H1 (cell line): ENCODE measurements around the gene TGFBI. TPM values are rescaled to one million over a fixed set of nuclear protein-coding genes. Genes with fewer than 3 reads are reported as not detected.

Experiments used
- CTCF ChIA-PET: fragments of 300-600 bp; sonication (Branson Sonifier 250); formaldehyde crosslinking; loops from one replicate; lab custom pipeline; 2021; ENCODE audit not compliant: partially characterized antibody; lab: Charles Lee
- POLR2A ChIA-PET: fragments of 300-600 bp; sonication (Branson Sonifier 250); formaldehyde crosslinking; loops from one replicate; lab custom pipeline; 2021; ENCODE audit warnings: inconsistent platforms; ENCODE audit not compliant: partially characterized antibody; lab: Charles Lee
- DNase-seq, 2 experiments: peaks; one replicate each; pipeline versions ENCODE4 v3.0.0 to v3.0.0-alpha.2; 2010 to 2022; ENCODE audit warnings: low spot score in 2 of 2, low read depth in 1 of 2, mixed read lengths in 1 of 2
- FAIRE-seq: peaks from 2 replicates; lab custom pipeline; 2011; peaks lifted over from hg19 to GRCh38; lab: Jason Lieb, UNC
- H2AFZ ChIP-seq: 2 replicates; pipeline ENCODE4 v1.8.1; 2012; ENCODE audit warnings: low read length, inconsistent platforms
- H2AK5ac ChIP-seq: 2 replicates; pipeline ENCODE4 v1.6.1; 2013; ENCODE audit warnings: low read depth, low read length
- H2BK120ac ChIP-seq: replicated peaks from 2 replicates; pipeline ENCODE3; 2013; ENCODE audit warnings: low read depth, low read length, inconsistent platforms
- H2BK12ac ChIP-seq: 2 replicates; pipeline ENCODE4 v1.6.1; 2013; ENCODE audit warnings: low read depth, low read length
- H2BK15ac ChIP-seq: 2 replicates; pipeline ENCODE4 v1.6.1; 2013; ENCODE audit warnings: low read length
- H2BK20ac ChIP-seq: 2 replicates; pipeline ENCODE4 v1.6.1; 2013; ENCODE audit warnings: low read length
- H2BK5ac ChIP-seq: 2 replicates; pipeline ENCODE4 v1.6.1; 2013; ENCODE audit warnings: low read depth, low read length
- H3K14ac ChIP-seq: 2 replicates; pipeline ENCODE4 v1.6.1; 2013; ENCODE audit warnings: inconsistent platforms; ENCODE audit not compliant: insufficient read length
- H3K18ac ChIP-seq: 2 replicates; pipeline ENCODE4 v1.6.1; 2013; ENCODE audit warnings: low read length; ENCODE audit errors: extremely low read depth
- H3K23ac ChIP-seq: 2 replicates; pipeline ENCODE4 v1.6.1; 2013; ENCODE audit warnings: inconsistent platforms; ENCODE audit not compliant: insufficient read length
- H3K23me2 ChIP-seq: 2 replicates; pipeline ENCODE4 v1.6.1; 2013; ENCODE audit warnings: low read depth, low read length
- H3K27ac ChIP-seq: 2 replicates; pipeline ENCODE4 v1.6.1; 2011; ENCODE audit warnings: low read depth, low read length, inconsistent platforms
- H3K27me3 ChIP-seq, 4 experiments: replicated peaks in 1 of 4; 1 replicate in 1 of 4; 2 replicates in 3 of 4; pipeline versions ENCODE4 v1.6.1 to v1.8.1; 2011 to 2013; ENCODE audit warnings: low read length in 3 of 4, mild to moderate bottlenecking in 3 of 4, inconsistent platforms in 2 of 4, mixed read lengths in 2 of 4, moderate library complexity in 1 of 4; ENCODE audit not compliant: control insufficient read depth in 3 of 4, insufficient read depth in 3 of 4; ENCODE audit errors: extremely low read depth in 1 of 4
- H3K36me3 ChIP-seq, 4 experiments: 2 replicates each; pipeline versions ENCODE4 v1.6.1 to v1.8.1; 2011 to 2013; ENCODE audit warnings: mild to moderate bottlenecking in 4 of 4, low read length in 3 of 4, moderate library complexity in 2 of 4, control low read depth in 1 of 4, inconsistent platforms in 1 of 4; ENCODE audit not compliant: insufficient read depth in 4 of 4, control insufficient read depth in 2 of 4
- H3K4ac ChIP-seq: replicated peaks from 2 replicates; pipeline ENCODE3; 2013; ENCODE audit warnings: low read length, low read depth, mixed read lengths, inconsistent platforms; ENCODE audit not compliant: insufficient read length
- H3K4me1 ChIP-seq, 4 experiments: replicated peaks in 1 of 4; 1 replicate in 1 of 4; 2 replicates in 3 of 4; pipeline versions ENCODE4 v1.6.1 to v1.8.1; 2011 to 2013; ENCODE audit warnings: low read length in 3 of 4, inconsistent platforms in 2 of 4, mixed read lengths in 1 of 4; ENCODE audit not compliant: insufficient read depth in 4 of 4, control insufficient read depth in 3 of 4
- H3K4me2 ChIP-seq, 2 experiments: 2 replicates each; pipeline versions ENCODE4 v1.6.1 to v1.8.1; 2011 to 2013; ENCODE audit warnings: low read depth in 2 of 2, low read length in 2 of 2, control low read depth in 1 of 2, inconsistent platforms in 1 of 2, mild to moderate bottlenecking in 1 of 2; ENCODE audit not compliant: insufficient read depth in 1 of 2
- H3K4me3 ChIP-seq, 4 experiments: fragments of 200-600, 300-600 bp in 1 of 4; sonication (generic), shearing (Covaris generic), sonication (Bioruptor Twin) in 1 of 4; 2 replicates each; pipeline versions ENCODE4 v1.5.1 to v1.8.1; 2011 to 2016; ENCODE audit warnings: low read length in 4 of 4, low read depth in 3 of 4, control low read depth in 2 of 4, inconsistent platforms in 2 of 4, mild to moderate bottlenecking in 2 of 4, mixed read lengths in 1 of 4, moderate library complexity in 1 of 4; ENCODE audit not compliant: insufficient read depth in 2 of 4; ENCODE audit errors: extremely low read depth in 1 of 4
- H3K56ac ChIP-seq: replicated peaks from 2 replicates; pipeline ENCODE3; 2013; ENCODE audit warnings: low read depth, mild to moderate bottlenecking, mixed read lengths, low read length, inconsistent platforms; ENCODE audit not compliant: insufficient read length
- H3K79me1 ChIP-seq: 2 replicates; pipeline ENCODE4 v1.6.1; 2013; ENCODE audit warnings: low read depth, low read length, control low read depth
- H3K79me2 ChIP-seq, 2 experiments: 2 replicates each; pipeline versions ENCODE4 v1.6.1 to v1.8.1; 2012 to 2013; ENCODE audit warnings: low read length in 2 of 2, mild to moderate bottlenecking in 2 of 2, inconsistent platforms in 1 of 2; ENCODE audit not compliant: insufficient read depth in 2 of 2, control insufficient read depth in 1 of 2
- H3K9ac ChIP-seq, 4 experiments: replicated peaks in 1 of 4; 1 replicate in 1 of 4; 2 replicates in 3 of 4; pipeline versions ENCODE4 v1.6.1 to v1.8.1; 2011 to 2013; ENCODE audit warnings: low read depth in 3 of 4, low read length in 3 of 4, control low read depth in 2 of 4, mild to moderate bottlenecking in 2 of 4, moderate library complexity in 2 of 4, inconsistent platforms in 1 of 4; ENCODE audit errors: extremely low read depth in 1 of 4
- H3K9me3 ChIP-seq, 2 experiments: 2 replicates each; pipeline versions ENCODE4 v1.6.1 to v1.8.1; 2012 to 2013; ENCODE audit warnings: mild to moderate bottlenecking in 2 of 2, moderate library complexity in 2 of 2, control low read depth in 1 of 2, inconsistent platforms in 1 of 2, low read depth in 1 of 2, low read length in 1 of 2, mixed read lengths in 1 of 2; ENCODE audit not compliant: insufficient read depth in 2 of 2
- H4K20me1 ChIP-seq, 2 experiments: replicated peaks in 1 of 2; 2 replicates each; pipeline versions ENCODE3 to v1.8.1; 2011 to 2013; ENCODE audit warnings: inconsistent platforms in 2 of 2, low read length in 2 of 2, mild to moderate bottlenecking in 1 of 2; ENCODE audit not compliant: insufficient read depth in 2 of 2, control insufficient read depth in 1 of 2
- H4K5ac ChIP-seq: 2 replicates; pipeline ENCODE4 v1.6.1; 2013; ENCODE audit warnings: low read length, low read depth, mixed read lengths, inconsistent platforms; ENCODE audit not compliant: insufficient read length
- H4K8ac ChIP-seq: 2 replicates; pipeline ENCODE4 v1.8.0; 2013; ENCODE audit warnings: mild to moderate bottlenecking, moderate library complexity, low read length, inconsistent platforms; ENCODE audit not compliant: insufficient read depth; ENCODE audit errors: extremely low read depth
- H4K91ac ChIP-seq: replicated peaks from 2 replicates; pipeline ENCODE3; 2013; ENCODE audit warnings: low read length, mixed read lengths, inconsistent platforms; ENCODE audit not compliant: insufficient read length
- BRCA1 ChIP-seq: IDR thresholded peaks from 2 replicates; pipeline ENCODE4 v1.6.1; 2012; ENCODE audit warnings: low read depth, low read length, improper control_type of control experiment
- CEBPB ChIP-seq: IDR thresholded peaks from 2 replicates; pipeline ENCODE4 v1.6.1; 2012; ENCODE audit warnings: low read depth, low read length
- CTBP2 ChIP-seq: IDR thresholded peaks from 2 replicates; pipeline ENCODE4 v1.7.0; 2011; ENCODE audit warnings: borderline replicate concordance, mild to moderate bottlenecking, moderate library complexity, mixed read lengths, low read length; ENCODE audit not compliant: insufficient read depth, insufficient read length
- EP300 ChIP-seq, 2 experiments: IDR thresholded peaks; 1 replicate in 1 of 2; 2 replicates in 1 of 2; pipeline ENCODE4 v1.6.1; 2011 to 2012; ENCODE audit warnings: low read depth in 2 of 2, low read length in 2 of 2, mild to moderate bottlenecking in 2 of 2, borderline replicate concordance in 1 of 2, inconsistent platforms in 1 of 2, moderate library complexity in 1 of 2
- GTF2F1 ChIP-seq: IDR thresholded peaks from 2 replicates; pipeline ENCODE4 v1.6.1; 2012; ENCODE audit warnings: low read depth, low read length, improper control_type of control experiment, borderline replicate concordance
- RNF2 ChIP-seq: fragments of 200-900, 300-1000 bp; sonication (generic); IDR thresholded peaks from 2 replicates; pipeline ENCODE4 v1.7.1; 2016; ENCODE audit warnings: borderline replicate concordance, low read depth, mild to moderate bottlenecking, antibody characterized with exemption, low read length; ENCODE audit not compliant: poor library complexity, severe bottlenecking; ENCODE audit errors: missing control alignments
- RXRA ChIP-seq: IDR thresholded peaks from 2 replicates; pipeline ENCODE4 v1.6.1; 2011; ENCODE audit warnings: low read depth, mild to moderate bottlenecking, low read length, moderate library complexity; ENCODE audit not compliant: insufficient read depth
- SIN3A ChIP-seq, 2 experiments: IDR thresholded peaks in 1 of 2; conservative IDR thresholded peaks in 1 of 2; 2 replicates each; pipeline ENCODE4 v1.6.1; 2011 to 2012; ENCODE audit warnings: low read length in 2 of 2, improper control_type of control experiment in 1 of 2, low read depth in 1 of 2, mild to moderate bottlenecking in 1 of 2
- SUZ12 ChIP-seq: fragments of 200-600 bp; sonication (generic); IDR thresholded peaks from 2 replicates; pipeline ENCODE4 v1.6.1; 2012; ENCODE audit warnings: mild to moderate bottlenecking, inconsistent platforms, low read length, moderate library complexity, mixed read lengths
- TEAD4 ChIP-seq: IDR thresholded peaks from 2 replicates; pipeline ENCODE4 v1.6.1; 2012; ENCODE audit warnings: low read depth, low read length, inconsistent platforms, mixed read lengths
- WGBS, 2 experiments: shearing (Covaris generic) in 1 of 2; methylation state at CpG; one replicate each; pipeline versions ENCODE4 v1.1.6 to v1.1.7; 2013 to 2015; ENCODE audit warnings: low lambda C conversion rate in 2 of 2, mixed read lengths in 2 of 2, inconsistent platforms in 1 of 2, low coverage in 1 of 2, missing lambda C conversion rate in 1 of 2; ENCODE audit not compliant: insufficient replicate concordance in 2 of 2, insufficient coverage in 1 of 2, insufficient read length in 1 of 2; ENCODE audit errors: extremely low coverage in 1 of 2, missing lambda C conversion rate in 1 of 2; 5-methylcytosine and 5-hydroxymethylcytosine counted together
- polyA plus RNA-seq, 7 experiments: library from polyadenylated mRNA; depleted of rRNA in 3 of 7; stranded (reverse) in 5 of 7; unstranded in 2 of 7; fragments of >200 nt in 5 of 7; fragments of 200-250 nt in 2 of 7; gene quantifications; 1 replicate in 5 of 7; 2 replicates in 1 of 7; 4 replicates in 1 of 7; pipeline versions ENCODE4 v1.2.1 to v1.2.3, GENCODE V29; 2011 to 2013; ENCODE audit warnings: missing spikeins in 2 of 7, mixed read lengths in 2 of 7
- total RNA-seq: library from RNA; stranded (reverse); fragmentation: NEBNext Ultra II Directional; extraction: Animal tissue kit (Norgen Biotek cat#: 25700); gene quantifications from 2 replicates; pipeline ENCODE4 v1.2.1, GENCODE V29; 2021
- TF ChIP-seq, protein P1 (sequence below): IDR thresholded peaks from 2 replicates; pipeline ENCODE4 v1.6.1; 2012; ENCODE audit warnings: inconsistent platforms

TGFBI gene
- total and polyA plus RNA-seq, 2 of the 8 experiments (the other 6 are each of a cell fraction or from before 2014, with no cell fraction given), result 6.0 to 8.5 TPM

DNA sequence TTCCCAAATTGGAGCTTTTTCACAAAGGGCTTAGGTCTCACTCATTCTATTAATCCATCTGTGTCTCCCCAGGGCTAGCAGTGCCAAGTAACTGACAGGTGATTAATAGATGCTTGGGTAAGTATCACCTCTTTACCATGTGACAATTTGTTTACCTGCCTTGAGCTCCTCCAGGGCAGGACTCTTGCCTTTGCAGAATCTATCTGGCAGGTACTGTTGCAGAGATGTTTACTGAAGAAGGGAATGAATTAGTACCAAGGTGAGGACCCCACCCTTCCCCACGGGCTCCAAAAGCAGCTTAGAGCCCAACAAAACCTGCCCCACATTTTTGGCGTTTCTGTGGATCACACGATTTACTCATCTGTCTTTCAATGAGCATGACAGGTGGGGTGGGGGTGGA, 698 bp upstream of the TGFBI start:
- Histone ChIP-seq H3K56ac (no peak overlapping the region), H4K5ac (no peak overlapping the region), H2BK12ac (no peak overlapping the region), H3K79me1 (no peaks in the 10 kb centered on the region), H2BK120ac (no peak overlapping the region), H4K91ac (no peak overlapping the region), H3K4me2 (peak overlapping the region in 1 of 2 experiments; percentile 73; a peak in 1 of 4 replicates), H2BK20ac (no peak overlapping the region), H2AFZ (no peak overlapping the region), H3K36me3 (no peaks in the 10 kb centered on the region), H3K9me3 (no peaks in the 10 kb centered on the region), H3K4ac (no peak overlapping the region), H3K27me3 (peaks cover 8 to 39% (median 36%) of the 10 kb centered on the region in 4 experiments), H3K23ac (no peak overlapping the region), H3K18ac (no peak overlapping the region), H3K14ac (no peak overlapping the region), H3K79me2 (no peaks in the 10 kb centered on the region; a peak in 1 of 4 replicates), H2AK5ac (no peak overlapping the region), H2BK5ac (no peak overlapping the region), H2BK15ac (no peak overlapping the region), H4K8ac (no peak overlapping the region), H3K4me3 (peak overlapping the region in 3 of 4 experiments; percentile 28 to 74 (median 43); a peak in 5 of 8 replicates), H3K27ac (no peak overlapping the region), H3K9ac (no peak overlapping the region), H3K23me2 (peaks cover 8% of the 10 kb centered on the region; the same call in 1 of the 2 replicates), H3K4me1 (peaks cover 0 to 4% (median 1%) of the 10 kb centered on the region in 4 experiments; a peak in 4 of 7 replicates), H4K20me1 (peaks cover 0 to 2% of the 10 kb centered on the region in 2 experiments)
- POLR2A ChIA-PET, result interaction anchor here (0.9 to 1.6 kb wide), 5 partner anchors 8 to 110 kb away, joined by 3 to 4 read pairs (median 3); no protein-coding TSS in a partner anchor
- FAIRE-seq (no peak), DNase-seq (no peak)
- CTCF ChIA-PET, result interaction anchor here (0.6 to 2.6 kb wide), 16 partner anchors 9 to 723 kb away, joined by 3 to 15 read pairs (median 4); no protein-coding TSS in a partner anchor
- WGBS, 2 experiments, result 61% methylated on average over 3 of the region's 3 CpGs; no CpG with 5 or more reads in 1 of the 2 experiments
- TF ChIP-seq CEBPB (no peak), EP300 (IDR thresholded peaks at IDR 0.05; ENCODE audit: borderline replicate concordance in 1 of 2, low read depth in 2 of 2, low read length in 2 of 2) (no peak), RXRA (no peak), BRCA1 (no peak), SIN3A (conservative IDR thresholded peaks at IDR 0.05 in 1 of 2, IDR thresholded peaks at IDR 0.05 in 1 of 2; ENCODE audit: low read depth in 1 of 2, low read length in 2 of 2) (no peak), CTBP2 (no peak), TEAD4 (no peak), RNF2 (no peak), SUZ12 (no peak), GTF2F1 (no peak)
- TF ChIP-seq, protein P1, sequence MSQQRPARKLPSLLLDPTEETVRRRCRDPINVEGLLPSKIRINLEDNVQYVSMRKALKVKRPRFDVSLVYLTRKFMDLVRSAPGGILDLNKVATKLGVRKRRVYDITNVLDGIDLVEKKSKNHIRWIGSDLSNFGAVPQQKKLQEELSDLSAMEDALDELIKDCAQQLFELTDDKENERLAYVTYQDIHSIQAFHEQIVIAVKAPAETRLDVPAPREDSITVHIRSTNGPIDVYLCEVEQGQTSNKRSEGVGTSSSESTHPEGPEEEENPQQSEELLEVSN, result no peak
